ENCODE measurements around the gene KCNC3.

KCNC3 gene

DNA sequence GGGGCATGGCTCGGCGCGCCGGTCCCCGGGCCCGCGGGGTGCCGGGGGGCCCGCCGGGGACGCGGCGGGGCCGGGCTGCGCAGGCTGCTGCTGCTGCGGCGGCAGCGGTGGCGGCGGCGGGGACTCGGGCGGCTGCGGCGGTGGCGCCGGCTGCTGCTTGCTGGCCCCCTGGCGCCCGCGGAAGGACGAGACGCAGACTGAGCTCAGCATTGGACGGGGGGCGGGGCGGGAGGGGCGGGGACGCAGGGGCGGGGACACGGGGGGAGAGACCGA, 368 bp downstream of the KCNC3 start:
- Histone ChIP-seq H3K4me3 (ENCODE audit: low read depth, low read length) (no peak overlapping the region), H3K4me2 (ENCODE audit: low read length) (no peak overlapping the region), H3K27me3 (ENCODE audit: control insufficient read depth, insufficient read depth, low read length) (no peaks in the 10 kb centered on the region), H3K79me2 (peaks cover 4% of the 10 kb centered on the region), H3K9me3 (ENCODE audit: control insufficient read depth, low read length) (no peaks in the 10 kb centered on the region), H3K36me3 (ENCODE audit: control insufficient read depth, insufficient read depth, low read length) (no peaks in the 10 kb centered on the region), H3K4me1 (peaks cover 20% of the 10 kb centered on the region), H2AFZ (no peak overlapping the region), H3K9ac (no peak overlapping the region), H3K27ac (no peak overlapping the region)
- TF ChIP-seq, protein P1, sequence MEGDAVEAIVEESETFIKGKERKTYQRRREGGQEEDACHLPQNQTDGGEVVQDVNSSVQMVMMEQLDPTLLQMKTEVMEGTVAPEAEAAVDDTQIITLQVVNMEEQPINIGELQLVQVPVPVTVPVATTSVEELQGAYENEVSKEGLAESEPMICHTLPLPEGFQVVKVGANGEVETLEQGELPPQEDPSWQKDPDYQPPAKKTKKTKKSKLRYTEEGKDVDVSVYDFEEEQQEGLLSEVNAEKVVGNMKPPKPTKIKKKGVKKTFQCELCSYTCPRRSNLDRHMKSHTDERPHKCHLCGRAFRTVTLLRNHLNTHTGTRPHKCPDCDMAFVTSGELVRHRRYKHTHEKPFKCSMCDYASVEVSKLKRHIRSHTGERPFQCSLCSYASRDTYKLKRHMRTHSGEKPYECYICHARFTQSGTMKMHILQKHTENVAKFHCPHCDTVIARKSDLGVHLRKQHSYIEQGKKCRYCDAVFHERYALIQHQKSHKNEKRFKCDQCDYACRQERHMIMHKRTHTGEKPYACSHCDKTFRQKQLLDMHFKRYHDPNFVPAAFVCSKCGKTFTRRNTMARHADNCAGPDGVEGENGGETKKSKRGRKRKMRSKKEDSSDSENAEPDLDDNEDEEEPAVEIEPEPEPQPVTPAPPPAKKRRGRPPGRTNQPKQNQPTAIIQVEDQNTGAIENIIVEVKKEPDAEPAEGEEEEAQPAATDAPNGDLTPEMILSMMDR (IDR thresholded peaks at IDR 0.05) = no peak

DNA sequence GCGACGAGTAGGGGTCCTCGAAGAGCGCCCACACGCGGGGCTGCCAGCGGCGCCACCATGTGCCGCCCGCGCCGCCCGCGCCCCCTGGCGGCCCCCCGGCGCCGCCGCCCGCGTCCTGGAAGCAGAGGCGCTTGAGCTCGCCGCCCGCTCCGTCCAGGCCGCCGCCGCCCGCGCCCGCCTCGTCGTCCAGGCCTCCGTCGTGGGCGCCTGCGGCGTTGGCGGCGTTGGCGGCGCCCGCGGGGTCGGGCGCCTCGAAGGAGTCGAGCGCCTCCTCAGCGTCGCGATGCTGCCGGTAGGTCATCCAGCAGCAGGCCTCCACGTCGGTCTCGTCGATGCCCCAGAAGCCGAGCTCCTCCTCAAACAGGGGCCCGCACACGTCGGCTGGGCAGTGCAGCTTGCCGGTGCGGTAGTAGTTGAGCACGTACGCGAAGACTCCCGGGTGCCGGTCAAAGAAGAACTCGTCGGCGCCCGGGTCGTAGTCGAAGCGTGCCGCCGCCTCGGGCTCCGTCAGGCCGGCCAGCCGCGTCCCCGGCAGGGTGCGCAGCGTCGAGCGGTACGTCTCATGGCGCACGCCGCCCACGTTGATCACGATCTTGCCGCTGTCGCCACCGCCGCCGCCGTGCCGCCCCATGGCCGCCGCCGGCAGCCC, 829 bp downstream of the KCNC3 start:
- Histone ChIP-seq H3K4me1 (peaks cover 20% of the 10 kb centered on the region), H3K79me2 (peaks cover 4% of the 10 kb centered on the region), H2AFZ (peak overlapping the region; percentile 63), H3K27me3 (ENCODE audit: control insufficient read depth, insufficient read depth, low read length) (no peaks in the 10 kb centered on the region), H3K4me2 (ENCODE audit: low read length) (peak overlapping the region; percentile 64), H3K36me3 (ENCODE audit: control insufficient read depth, insufficient read depth, low read length) (no peaks in the 10 kb centered on the region), H3K9ac (no peak overlapping the region), H3K9me3 (ENCODE audit: control insufficient read depth, low read length) (no peaks in the 10 kb centered on the region), H3K4me3 (ENCODE audit: low read depth, low read length) (peak overlapping the region; percentile 47), H3K27ac (peak overlapping the region; percentile 31)
- TF ChIP-seq, protein P1 (IDR thresholded peaks at IDR 0.05) = peak; percentile 13

DNA sequence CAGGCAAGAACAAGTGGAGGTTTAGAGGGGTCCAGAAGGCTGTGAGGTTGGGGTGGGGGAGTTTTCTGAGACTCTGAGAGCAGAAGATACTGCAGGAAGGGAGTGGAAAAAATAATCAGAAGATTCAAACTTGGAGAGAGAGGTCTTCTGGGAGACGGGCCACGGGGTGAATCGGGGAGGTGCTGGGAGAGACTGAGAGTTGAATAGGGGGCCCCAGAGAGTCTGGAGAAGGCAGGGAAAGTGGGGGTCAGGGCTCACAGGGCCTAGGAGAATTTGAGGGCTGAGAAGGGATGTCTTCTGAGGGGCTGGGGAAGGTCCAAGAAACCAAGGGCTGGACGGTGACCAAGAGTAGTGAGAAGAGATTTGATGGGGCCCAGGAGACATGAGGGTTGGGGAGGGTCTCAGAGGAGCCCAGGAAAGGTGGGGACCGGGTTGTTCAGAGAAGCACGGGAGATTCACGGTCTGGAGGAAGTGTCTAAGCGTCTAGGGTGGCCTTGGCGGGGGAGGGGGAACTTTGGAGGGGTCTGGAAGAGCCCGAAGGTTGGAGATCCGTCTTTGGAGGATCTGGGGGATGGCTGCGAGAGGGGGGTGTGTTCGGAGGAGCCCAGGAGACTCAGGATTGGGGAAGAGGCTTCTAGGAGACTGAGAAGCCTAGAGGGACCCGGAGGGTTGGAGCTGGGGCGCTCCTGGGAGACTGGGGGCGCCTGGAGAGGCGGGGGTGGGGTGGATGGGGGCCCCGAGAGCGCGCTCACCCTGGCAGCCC, 1.5 kb downstream of the KCNC3 start:
- Histone ChIP-seq H3K4me3 (ENCODE audit: low read depth, low read length) (peak overlapping the region; percentile 1), H3K4me2 (ENCODE audit: low read length) (peak overlapping the region; percentile 58), H3K9ac (no peak overlapping the region), H3K9me3 (ENCODE audit: control insufficient read depth, low read length) (no peaks in the 10 kb centered on the region), H3K36me3 (ENCODE audit: control insufficient read depth, insufficient read depth, low read length) (no peaks in the 10 kb centered on the region), H3K79me2 (peaks cover 4% of the 10 kb centered on the region), H3K27me3 (ENCODE audit: control insufficient read depth, insufficient read depth, low read length) (no peaks in the 10 kb centered on the region), H3K27ac (peak overlapping the region; percentile 20), H3K4me1 (peaks cover 15% of the 10 kb centered on the region), H2AFZ (no peak overlapping the region)
- TF ChIP-seq, protein P1 (IDR thresholded peaks at IDR 0.05) = no peak

DNA sequence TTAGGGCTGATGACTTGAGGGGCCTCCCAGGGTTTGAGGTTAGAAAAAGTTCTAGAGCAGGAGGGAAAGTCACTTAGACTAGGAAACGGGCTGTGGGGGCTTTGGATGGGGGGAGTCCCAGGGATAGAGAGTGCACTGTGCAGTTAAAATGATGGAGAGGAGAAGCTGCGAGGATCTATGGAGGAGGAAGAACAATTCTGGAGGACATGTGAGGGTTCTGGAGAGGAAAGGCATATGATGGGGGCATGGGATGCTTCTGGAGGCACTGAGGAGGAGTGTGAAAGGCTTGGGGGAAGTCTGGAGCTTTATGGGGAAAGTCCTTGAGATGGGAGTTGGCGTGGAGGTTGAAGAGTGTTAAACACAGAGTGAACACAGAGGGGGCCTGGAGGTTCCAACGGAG, 2.2 kb downstream of the KCNC3 start:
- TF ChIP-seq, protein P1 (IDR thresholded peaks at IDR 0.05) = no peak
- Histone ChIP-seq H3K4me1 (peaks cover 15% of the 10 kb centered on the region), H3K27me3 (ENCODE audit: control insufficient read depth, insufficient read depth, low read length) (no peaks in the 10 kb centered on the region), H3K27ac (peak overlapping the region; percentile 20), H2AFZ (no peak overlapping the region), H3K79me2 (peaks cover 4% of the 10 kb centered on the region), H3K4me2 (ENCODE audit: low read length) (peak overlapping the region; percentile 58), H3K36me3 (ENCODE audit: control insufficient read depth, insufficient read depth, low read length) (no peaks in the 10 kb centered on the region), H3K4me3 (ENCODE audit: low read depth, low read length) (no peak overlapping the region), H3K9me3 (ENCODE audit: control insufficient read depth, low read length) (no peaks in the 10 kb centered on the region), H3K9ac (no peak overlapping the region)
